ENCODE measurements around the gene FAM110D. TPM values are rescaled to one million over a fixed set of nuclear protein-coding genes. Genes with fewer than 3 reads are reported as not detected.

FAM110D gene
- total RNA-seq, 1 experiment from 2014 or later: not detected

GRCh38 chr1:26184883-26185282 is 26.0 kb downstream of the FAM110D start:
- Mint-ChIP-seq H3K9me3 (ENCODE audit: low read depth, unreplicated experiment) (no peaks in the 10 kb centered on the region), H3K4me1 (ENCODE audit: low read depth, unreplicated experiment) (no peaks in the 10 kb centered on the region), H3K36me3 (ENCODE audit: insufficient read depth, unreplicated experiment) (peaks cover 13% of the 10 kb centered on the region), H3K4me3 (ENCODE audit: low read depth, unreplicated experiment) (no peak overlapping the region), H3K27me3 (ENCODE audit: unreplicated experiment) (no peaks in the 10 kb centered on the region), H3K27ac (ENCODE audit: unreplicated experiment) (no peak overlapping the region)
- TF ChIP-seq CTCF (IDR thresholded peaks at IDR 0.05; ENCODE audit: unreplicated experiment): no peak
- intact Hi-C loops (cut with micrococcal nuclease; ENCODE audit: unreplicated experiment): no loop called here
- BruUV-seq (replicated peaks): no TSS peak
- CTCF ChIA-PET: no interaction called here
- DNase-seq: no peak

- Mint-ChIP-seq H3K9me3 (ENCODE audit: low read depth, unreplicated experiment) (no peaks in the 10 kb centered on the region), H3K4me3 (ENCODE audit: low read depth, unreplicated experiment) (no peak overlapping the region), H3K27ac (ENCODE audit: unreplicated experiment) (no peak overlapping the region), H3K27me3 (ENCODE audit: unreplicated experiment) (no peaks in the 10 kb centered on the region), H3K4me1 (ENCODE audit: low read depth, unreplicated experiment) (no peaks in the 10 kb centered on the region), H3K36me3 (ENCODE audit: insufficient read depth, unreplicated experiment) (peaks cover 6% of the 10 kb centered on the region)
- intact Hi-C loops (cut with micrococcal nuclease; ENCODE audit: unreplicated experiment): no loop called here
- DNase-seq: no peak
- no peak for TF ChIP-seq CTCF (IDR thresholded peaks at IDR 0.05; ENCODE audit: unreplicated experiment)
- CTCF ChIA-PET: no interaction called here
- no TSS peak for BruUV-seq (replicated peaks)
Measured at GRCh38 chr1:26187882-26188281, 29.0 kb downstream of the FAM110D start.

- CTCF ChIA-PET: no interaction called here
- Mint-ChIP-seq H3K4me1 (ENCODE audit: low read depth, unreplicated experiment) (no peaks in the 10 kb centered on the region), H3K4me3 (ENCODE audit: low read depth, unreplicated experiment) (no peak overlapping the region)
Measured at GRCh38 chr1:26188477-26188876, 29.6 kb downstream of the FAM110D start.

GRCh38 chr1:26189331-26189730 is 30.5 kb downstream of the FAM110D start:
- TF ChIP-seq CTCF (IDR thresholded peaks at IDR 0.05; ENCODE audit: unreplicated experiment): no peak
- DNase-seq: no peak
- intact Hi-C loops (cut with micrococcal nuclease; ENCODE audit: unreplicated experiment): no loop called here
- Mint-ChIP-seq H3K27ac (ENCODE audit: unreplicated experiment) (no peak overlapping the region), H3K4me3 (ENCODE audit: low read depth, unreplicated experiment) (no peak overlapping the region), H3K36me3 (ENCODE audit: insufficient read depth, unreplicated experiment) (peaks cover 6% of the 10 kb centered on the region), H3K27me3 (ENCODE audit: unreplicated experiment) (peaks cover 14% of the 10 kb centered on the region), H3K9me3 (ENCODE audit: low read depth, unreplicated experiment) (no peaks in the 10 kb centered on the region), H3K4me1 (ENCODE audit: low read depth, unreplicated experiment) (no peaks in the 10 kb centered on the region)
- TSS peak; percentile 44 for BruUV-seq (replicated peaks)
- CTCF ChIA-PET: no interaction called here

More at GRCh38 chr1:26188477-26188876, 29.6 kb downstream of the FAM110D start:
- H3K27me3 Mint-ChIP-seq (ENCODE audit: unreplicated experiment): peaks cover 6% of the 10 kb centered on the region
- TF ChIP-seq CTCF (IDR thresholded peaks at IDR 0.05; ENCODE audit: unreplicated experiment): no peak
- intact Hi-C loops (cut with micrococcal nuclease; ENCODE audit: unreplicated experiment): no loop called here
- no peak for DNase-seq
- H3K9me3 Mint-ChIP-seq (ENCODE audit: low read depth, unreplicated experiment): no peaks in the 10 kb centered on the region
- peaks cover 6% of the 10 kb centered on the region for H3K36me3 Mint-ChIP-seq (ENCODE audit: insufficient read depth, unreplicated experiment)
- no TSS peak for BruUV-seq (replicated peaks)
- no peak overlapping the region for H3K27ac Mint-ChIP-seq (ENCODE audit: unreplicated experiment)
